Upper lobe of right lung (tissue), 1 donor: Measurements from ENCODE around the gene SEPTIN7. TPM values are rescaled to one million over a fixed set of nuclear protein-coding genes. Genes with fewer than 3 reads are reported as not detected.
A peak's percentile ranks its signal among the peaks of the same experiment; 100 is the strongest.

Experiments
- ATAC-seq: fragments of 200-7000 bp; cut with Tn5 transposase; one replicate; pipeline ENCODE4 v1.9.1; 2020; ENCODE audit warnings: mild to moderate bottlenecking, moderate library complexity
- DNase-seq: peaks from one replicate; pipeline ENCODE4 v3.0.0-alpha.2; 2020
- H3K27ac ChIP-seq: fragments of 200-600 bp; one replicate; pipeline ENCODE4 v1.8.0; 2022
- H3K27me3 ChIP-seq: fragments of 200-600 bp; one replicate; pipeline ENCODE4 v1.8.0; 2022; ENCODE audit warnings: mild to moderate bottlenecking
- H3K36me3 ChIP-seq: fragments of 200-600 bp; one replicate; pipeline ENCODE4 v1.8.0; 2022
- H3K4me1 ChIP-seq: fragments of 200-600 bp; one replicate; pipeline ENCODE4 v1.8.0; 2022
- H3K4me3 ChIP-seq: fragments of 200-600 bp; one replicate; pipeline ENCODE4 v1.8.0; 2022; ENCODE audit warnings: mild to moderate bottlenecking
- H3K9me3 ChIP-seq: fragments of 200-600 bp; one replicate; pipeline ENCODE4 v1.8.0; 2022
- CTCF ChIP-seq: fragments of 200-600 bp; IDR thresholded peaks from one replicate; pipeline ENCODE4 v1.8.0; 2022; ENCODE audit warnings: antibody characterized with exemption
- intact Hi-C: fragments of 100-400 bp; cut with DNase I; formaldehyde crosslinking; loops from one replicate; pipeline ENCODE4 v1.11.0; 2022
- total RNA-seq: library from RNA; stranded (reverse); fragmentation: NEBNext Ultra II Directional; extraction: Animal tissue kit (Norgen Biotek cat#: 25700); gene quantifications from one replicate; pipeline ENCODE4 v1.2.1, GENCODE V29; 2021
- donor health status: DM: no; HTN: yes; CAD: no; lungs with severe emphysema.

SEPTIN7 gene
- total RNA-seq, 1 donor from 2014 or later, result 202 TPM

GRCh38 chr7:35839860-35840854, 39.3 kb downstream of the SEPTIN7 start:
- TF ChIP-seq CTCF, result no peak
- H3K27me3 ChIP-seq, result no peaks in the 10 kb centered on the region
- ATAC-seq (no peak), DNase-seq (no peak)
- no peak overlapping the region for H3K27ac ChIP-seq
- intact Hi-C loops, result no loop called here
- peaks cover 17% of the 10 kb centered on the region for H3K36me3 ChIP-seq
- H3K4me3 ChIP-seq, result no peak overlapping the region
- H3K9me3 ChIP-seq, result no peaks in the 10 kb centered on the region
- H3K4me1 ChIP-seq, result no peaks in the 10 kb centered on the region

- Histone ChIP-seq H3K4me3 (no peak overlapping the region), H3K4me1 (peaks cover 10% of the 10 kb centered on the region), H3K27me3 (no peaks in the 10 kb centered on the region), H3K9me3 (no peaks in the 10 kb centered on the region), H3K27ac (no peak overlapping the region), H3K36me3 (peaks cover 14% of the 10 kb centered on the region)
- DNase-seq (no peak), ATAC-seq (no peak)
- no peak for TF ChIP-seq CTCF
- intact Hi-C loops, result no loop called here
These were observed 46.1 kb downstream of the SEPTIN7 start for GRCh38 chr7:35846816-35847412.

- Histone ChIP-seq H3K36me3 (peaks cover 14% of the 10 kb centered on the region), H3K9me3 (no peaks in the 10 kb centered on the region), H3K27ac (no peak overlapping the region), H3K4me1 (peaks cover 10% of the 10 kb centered on the region), H3K4me3 (no peak overlapping the region), H3K27me3 (no peaks in the 10 kb centered on the region)
- ATAC-seq, result peak; percentile 66
- intact Hi-C loops, result no loop called here
- no peak for TF ChIP-seq CTCF
- no peak for DNase-seq
These were observed 47.9 kb downstream of the SEPTIN7 start for GRCh38 chr7:35848725-35849124.

- no peak for TF ChIP-seq CTCF
- H3K27ac ChIP-seq, result no peak overlapping the region
- H3K9me3 ChIP-seq, result no peaks in the 10 kb centered on the region
- peaks cover 14% of the 10 kb centered on the region for H3K36me3 ChIP-seq
- peaks cover 10% of the 10 kb centered on the region for H3K4me1 ChIP-seq
- DNase-seq, result no peak
- no peak overlapping the region for H3K4me3 ChIP-seq
- intact Hi-C loops, result no loop called here
- ATAC-seq, result peak; percentile 54
- no peaks in the 10 kb centered on the region for H3K27me3 ChIP-seq
These were observed 48.4 kb downstream of the SEPTIN7 start for GRCh38 chr7:35849158-35849831.

- Histone ChIP-seq H3K36me3 (peaks cover 8% of the 10 kb centered on the region), H3K4me3 (no peak overlapping the region), H3K27ac (no peak overlapping the region), H3K27me3 (no peaks in the 10 kb centered on the region), H3K9me3 (no peaks in the 10 kb centered on the region), H3K4me1 (peaks cover 10% of the 10 kb centered on the region)
- DNase-seq (no peak), ATAC-seq (no peak)
- no peak for TF ChIP-seq CTCF
- intact Hi-C loops, result no loop called here
These were observed 49.1 kb downstream of the SEPTIN7 start for GRCh38 chr7:35849954-35850353.

Other genes with a start within 250 kb of the SEPTIN7 start
- gene HERPUD2, start 105.9 kb upstream of the SEPTIN7 start, total RNA-seq, result 32.6 TPM